ENCODE results near the gene MICB.

- TF ChIP-seq CTCF (conservative IDR thresholded peaks at IDR 0.05; ENCODE audit: low read length): no peak
- no peak for TF ChIP-seq EZH2phosphoT487 (IDR thresholded peaks at IDR 0.05; ENCODE audit: borderline replicate concordance)
These were observed 30.8 kb upstream of the MICB start for GRCh38 chr6:31467151-31467550.
